GM19438 (cell line): ENCODE results near the gene ABCC1.
"Not testable (repeated sequence)": the region's sequence is repeated elsewhere in the genome, so short reads cannot be mapped to it uniquely, and the experiment has no call there.

Source experiments
- ATAC-seq: cut with Tn5 transposase; IDR thresholded peaks from one replicate; pipeline ENCODE4 v1.9.1; 2021; ENCODE audit warnings: low read depth; ENCODE audit not compliant: unreplicated experiment

The ABCC1 gene

GRCh38 chr16:16127469-16128116 lies 178.2 kb downstream of the ABCC1 start:
- no peak for ATAC-seq

- no peak for ATAC-seq
Observed at GRCh38 chr16:16131204-16131603, 181.8 kb downstream of the ABCC1 start.

- ATAC-seq: no peak
Observed at GRCh38 chr16:16131659-16132058, 182.2 kb downstream of the ABCC1 start.

GRCh38 chr16:16133943-16134604 lies 184.7 kb downstream of the ABCC1 start:
- no peak for ATAC-seq

- no peak for ATAC-seq
Observed at GRCh38 chr16:16136588-16136987, 187.2 kb downstream of the ABCC1 start.

GRCh38 chr16:16137110-16137509 lies 187.7 kb downstream of the ABCC1 start:
- no peak for ATAC-seq

GRCh38 chr16:16138034-16138635 lies 188.7 kb downstream of the ABCC1 start:
- no peak for ATAC-seq

GRCh38 chr16:16139061-16139460 lies 189.6 kb downstream of the ABCC1 start:
- ATAC-seq: no peak

- no peak for ATAC-seq
Observed at GRCh38 chr16:16139806-16140205, 190.4 kb downstream of the ABCC1 start.

GRCh38 chr16:16140537-16140936 lies 191.1 kb downstream of the ABCC1 start:
- no peak for ATAC-seq

- no peak for ATAC-seq
Observed at GRCh38 chr16:16141141-16141540, 191.7 kb downstream of the ABCC1 start.

- no peak for ATAC-seq
Observed at GRCh38 chr16:16141784-16142396, 192.5 kb downstream of the ABCC1 start.

- ATAC-seq: no peak
Observed at GRCh38 chr16:16143038-16143763, 193.8 kb downstream of the ABCC1 start.

- ATAC-seq: no peak
Observed at GRCh38 chr16:16143931-16144330, 194.5 kb downstream of the ABCC1 start.

- no peak for ATAC-seq
Observed at GRCh38 chr16:16144416-16144815, 195.0 kb downstream of the ABCC1 start.

- ATAC-seq: no peak
Observed at GRCh38 chr16:16145286-16145685, 195.9 kb downstream of the ABCC1 start.

- no peak for ATAC-seq
Observed at GRCh38 chr16:16146380-16147315, 197.2 kb downstream of the ABCC1 start.

GRCh38 chr16:16147316-16147999 lies 198.0 kb downstream of the ABCC1 start:
- no peak for ATAC-seq

- ATAC-seq: not testable (repeated sequence)
Observed at GRCh38 chr16:16148000-16148599, 198.7 kb downstream of the ABCC1 start.
